Kidney epithelial cell (primary cell): ENCODE measurements around the gene CPED1. TPM values are rescaled to one million over a fixed set of nuclear protein-coding genes. Genes with fewer than 3 reads are reported as not detected.

Experiments
- DNase-seq: peaks from one replicate; pipeline ENCODE4 v3.0.0-alpha.2; 2010; ENCODE audit warnings: low read depth
- H3K27me3 ChIP-seq: 2 replicates; pipeline ENCODE4 v1.6.0; 2011; ENCODE audit warnings: low read length; ENCODE audit not compliant: control insufficient read depth, insufficient read depth
- H3K36me3 ChIP-seq: 2 replicates; pipeline ENCODE4 v1.5.1; 2011; ENCODE audit warnings: low read length; ENCODE audit not compliant: control insufficient read depth, insufficient read depth
- H3K4me3 ChIP-seq: 2 replicates; pipeline ENCODE4 v1.5.1; 2011; ENCODE audit warnings: low read depth, mild to moderate bottlenecking, control low read depth, low read length
- total RNA-seq: library from RNA; depleted of rRNA; stranded (reverse); fragments of >200 nt; gene quantifications from 2 replicates; pipeline ENCODE4 v1.2.3, GENCODE V29; 2015
- TF ChIP-seq, protein P1 (sequence below): IDR thresholded peaks from 2 replicates; pipeline ENCODE4 v1.5.1; 2011; ENCODE audit warnings: mild to moderate bottlenecking, moderate library complexity, low read length, control low read depth, inconsistent platforms; ENCODE audit not compliant: insufficient read depth, poor library complexity, severe bottlenecking

CPED1 gene
- total RNA-seq, 1 donor from 2014 or later = 3.2 TPM

- peak; percentile 39 for DNase-seq
- H3K27me3 ChIP-seq = no peaks in the 10 kb centered on the region
- no peak overlapping the region for H3K4me3 ChIP-seq
- TF ChIP-seq, protein P1, sequence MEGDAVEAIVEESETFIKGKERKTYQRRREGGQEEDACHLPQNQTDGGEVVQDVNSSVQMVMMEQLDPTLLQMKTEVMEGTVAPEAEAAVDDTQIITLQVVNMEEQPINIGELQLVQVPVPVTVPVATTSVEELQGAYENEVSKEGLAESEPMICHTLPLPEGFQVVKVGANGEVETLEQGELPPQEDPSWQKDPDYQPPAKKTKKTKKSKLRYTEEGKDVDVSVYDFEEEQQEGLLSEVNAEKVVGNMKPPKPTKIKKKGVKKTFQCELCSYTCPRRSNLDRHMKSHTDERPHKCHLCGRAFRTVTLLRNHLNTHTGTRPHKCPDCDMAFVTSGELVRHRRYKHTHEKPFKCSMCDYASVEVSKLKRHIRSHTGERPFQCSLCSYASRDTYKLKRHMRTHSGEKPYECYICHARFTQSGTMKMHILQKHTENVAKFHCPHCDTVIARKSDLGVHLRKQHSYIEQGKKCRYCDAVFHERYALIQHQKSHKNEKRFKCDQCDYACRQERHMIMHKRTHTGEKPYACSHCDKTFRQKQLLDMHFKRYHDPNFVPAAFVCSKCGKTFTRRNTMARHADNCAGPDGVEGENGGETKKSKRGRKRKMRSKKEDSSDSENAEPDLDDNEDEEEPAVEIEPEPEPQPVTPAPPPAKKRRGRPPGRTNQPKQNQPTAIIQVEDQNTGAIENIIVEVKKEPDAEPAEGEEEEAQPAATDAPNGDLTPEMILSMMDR = no peak
- no peaks in the 10 kb centered on the region for H3K36me3 ChIP-seq
Measured at GRCh38 chr7:120996333-120996987, 7.9 kb downstream of the CPED1 start.

GRCh38 chr7:120996988-120997345, 8.5 kb downstream of the CPED1 start:
- H3K36me3 ChIP-seq = no peaks in the 10 kb centered on the region
- H3K4me3 ChIP-seq = no peak overlapping the region
- DNase-seq = no peak
- TF ChIP-seq, protein P1 = no peak
- no peaks in the 10 kb centered on the region for H3K27me3 ChIP-seq

DNA sequence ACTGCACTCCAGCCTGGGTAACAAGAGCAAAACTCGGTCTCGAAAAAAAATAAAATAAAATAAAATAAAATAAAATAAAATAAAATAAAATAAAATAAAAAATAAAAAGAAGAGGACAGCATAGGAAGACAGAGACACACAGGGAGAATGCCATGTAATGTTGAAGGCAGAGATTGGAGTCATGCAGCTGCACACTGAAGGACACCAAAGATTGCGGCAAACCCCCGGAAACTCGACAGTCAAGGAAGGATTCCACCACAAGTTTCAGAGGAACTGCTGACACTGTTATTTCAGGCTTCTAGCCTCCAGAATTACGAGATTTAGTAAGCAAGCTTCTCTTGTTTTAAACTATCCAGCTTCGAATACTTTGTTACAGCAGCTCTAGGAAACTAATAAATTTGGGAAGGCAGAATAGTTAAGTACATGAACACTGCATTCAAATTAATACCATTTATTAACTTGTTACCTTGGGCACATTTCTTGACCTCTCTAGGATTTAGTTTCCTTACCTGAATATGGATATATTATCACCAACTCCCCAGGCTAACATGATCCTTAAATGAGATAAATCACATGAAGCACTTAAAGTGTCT, 9.5 kb downstream of the CPED1 start:
- DNase-seq = no peak
- Histone ChIP-seq H3K4me3 (no peak overlapping the region), H3K27me3 (no peaks in the 10 kb centered on the region), H3K36me3 (no peaks in the 10 kb centered on the region)
- TF ChIP-seq, protein P1 = no peak

DNA sequence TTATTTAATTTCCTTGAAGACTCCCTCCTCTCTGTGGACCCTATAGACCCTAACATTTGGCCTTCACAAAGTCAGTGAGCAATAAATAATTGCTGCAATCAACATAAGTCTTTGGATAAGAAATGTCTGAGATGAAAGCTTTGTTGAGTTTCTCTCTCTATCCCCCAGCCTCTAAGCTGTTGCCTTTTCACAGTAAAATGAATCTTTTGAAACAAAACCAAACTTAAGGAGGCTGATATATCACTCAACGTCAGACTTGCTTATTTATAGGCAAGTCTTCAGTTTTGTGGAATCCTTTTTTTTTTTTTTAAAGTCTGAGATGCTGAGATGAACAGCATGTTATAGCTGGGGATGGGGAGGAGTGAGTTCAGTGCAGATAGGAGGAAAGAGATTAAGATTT, 10.0 kb downstream of the CPED1 start:
- TF ChIP-seq, protein P1 = no peak
- Histone ChIP-seq H3K4me3 (no peak overlapping the region), H3K27me3 (no peaks in the 10 kb centered on the region), H3K36me3 (no peaks in the 10 kb centered on the region)
- no peak for DNase-seq

- Histone ChIP-seq H3K27me3 (no peaks in the 10 kb centered on the region), H3K36me3 (no peaks in the 10 kb centered on the region), H3K4me3 (no peak overlapping the region)
- no peak for DNase-seq
- TF ChIP-seq, protein P1 = no peak
Measured at GRCh38 chr7:120998996-120999565, 10.6 kb downstream of the CPED1 start.
